SH-SY5Y (cell line): Measurements from ENCODE around the gene TEX30.

Experiments used
- GATA2 ChIP-seq: IDR thresholded peaks from 2 replicates; pipeline ENCODE4 v1.6.1; 2011; ENCODE audit warnings: mild to moderate bottlenecking, low read depth, low read length
- GATA3 ChIP-seq: IDR thresholded peaks from 2 replicates; pipeline ENCODE4 v1.6.1; 2011; ENCODE audit warnings: low read depth, mild to moderate bottlenecking, low read length, moderate library complexity

The TEX30 gene

GRCh38 chr13:102770435-102770834 lies 3.2 kb downstream of the TEX30 start:
- TF ChIP-seq GATA2 (no peak), GATA3 (no peak)

GRCh38 chr13:102769679-102770078 lies 3.9 kb downstream of the TEX30 start:
- TF ChIP-seq GATA3 (no peak), GATA2 (no peak)

DNA sequence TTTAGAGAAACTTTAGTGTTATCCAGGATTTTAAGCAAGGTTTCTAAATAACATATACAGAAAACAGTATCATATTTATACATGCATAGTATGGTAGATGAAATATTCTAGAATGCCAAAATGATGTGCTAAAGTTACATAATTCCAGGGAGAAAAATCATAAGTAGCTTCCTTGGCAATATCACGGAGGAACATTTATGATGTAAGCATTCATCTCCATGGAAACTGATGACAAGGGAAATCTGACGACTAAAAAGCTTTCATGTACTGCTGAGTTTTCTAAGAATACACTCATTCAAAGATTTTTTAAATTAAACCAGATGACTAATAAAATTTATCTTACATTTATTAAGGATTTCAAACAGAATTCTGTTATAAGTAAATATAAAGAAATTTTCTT lies 4.7 kb downstream of the TEX30 start:
- TF ChIP-seq GATA2 (no peak), GATA3 (no peak)

DNA sequence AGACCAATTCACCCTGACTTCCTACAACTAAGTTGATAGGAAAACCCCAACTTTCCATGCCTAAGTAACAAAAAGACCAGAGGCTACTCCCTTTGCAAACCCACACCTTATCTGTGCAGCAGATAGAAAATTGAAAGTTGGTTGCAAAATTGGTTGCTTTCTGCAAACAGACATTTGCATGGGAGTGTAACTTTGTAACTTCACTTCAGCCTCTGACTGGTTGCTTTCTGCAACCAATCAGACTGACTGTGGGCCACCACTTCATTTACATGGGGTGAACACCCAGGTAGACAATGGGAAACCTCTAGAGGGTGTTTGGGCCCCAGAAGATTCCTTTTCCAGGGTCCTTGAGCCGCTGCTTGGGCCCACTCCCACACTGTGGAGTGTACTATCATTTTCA lies 9.8 kb downstream of the TEX30 start:
- TF ChIP-seq GATA2 (no peak), GATA3 (no peak)

GRCh38 chr13:102761071-102761470 lies 12.5 kb downstream of the TEX30 start:
- TF ChIP-seq GATA3: no peak

GRCh38 chr13:102758842-102759241 lies 14.7 kb downstream of the TEX30 start:
- no peak for TF ChIP-seq GATA2
- TF ChIP-seq GATA3: no peak

- TF ChIP-seq GATA2 (no peak), GATA3 (no peak)
Observed at GRCh38 chr13:102757006-102757405, 16.6 kb downstream of the TEX30 start.

- TF ChIP-seq GATA3: no peak
- no peak for TF ChIP-seq GATA2
Observed at GRCh38 chr13:102751886-102752285, 21.7 kb downstream of the TEX30 start.

DNA sequence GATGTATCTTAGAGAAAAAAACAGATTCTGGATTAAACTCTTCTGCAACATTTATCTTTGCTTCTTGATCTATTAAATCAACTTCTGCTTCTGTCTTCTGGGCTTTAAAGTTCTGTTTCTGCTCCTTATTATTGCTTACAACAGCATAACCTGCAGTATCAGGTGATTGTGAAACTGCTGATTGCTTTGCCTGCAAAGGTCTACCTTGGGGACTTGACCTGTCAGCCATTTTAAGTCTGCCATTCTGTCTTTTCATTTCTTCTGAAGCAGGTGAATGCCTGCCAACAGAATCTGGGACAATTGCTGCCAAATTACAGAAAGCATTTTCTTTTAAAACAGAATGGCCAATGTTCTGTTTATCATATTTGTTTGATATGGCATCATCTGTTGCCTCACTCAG lies 31.1 kb downstream of the TEX30 start:
- TF ChIP-seq GATA3: no peak
- no peak for TF ChIP-seq GATA2

DNA sequence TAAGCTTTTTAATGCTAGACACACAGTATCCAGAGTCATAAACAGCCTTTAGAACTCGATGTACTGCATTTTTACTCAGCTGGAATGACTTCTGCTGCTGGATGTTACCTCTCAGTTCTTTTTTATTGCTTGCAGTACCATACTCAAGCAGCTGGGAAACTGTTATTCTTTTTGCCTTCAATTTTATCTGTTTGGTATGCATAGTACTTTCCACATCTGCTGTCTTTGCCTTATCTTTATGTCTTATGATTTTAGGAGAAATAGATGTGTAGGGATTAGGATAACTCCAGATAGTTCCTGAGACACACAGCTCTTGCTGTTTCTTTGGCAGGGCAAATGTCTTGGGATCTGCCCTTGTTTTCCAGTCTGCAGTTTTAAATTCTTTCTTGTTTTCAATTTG lies 31.5 kb downstream of the TEX30 start:
- no peak for TF ChIP-seq GATA2
- TF ChIP-seq GATA3: no peak

GRCh38 chr13:102729560-102730270 lies 43.9 kb downstream of the TEX30 start:
- TF ChIP-seq GATA3: no peak
- TF ChIP-seq GATA2: no peak

DNA sequence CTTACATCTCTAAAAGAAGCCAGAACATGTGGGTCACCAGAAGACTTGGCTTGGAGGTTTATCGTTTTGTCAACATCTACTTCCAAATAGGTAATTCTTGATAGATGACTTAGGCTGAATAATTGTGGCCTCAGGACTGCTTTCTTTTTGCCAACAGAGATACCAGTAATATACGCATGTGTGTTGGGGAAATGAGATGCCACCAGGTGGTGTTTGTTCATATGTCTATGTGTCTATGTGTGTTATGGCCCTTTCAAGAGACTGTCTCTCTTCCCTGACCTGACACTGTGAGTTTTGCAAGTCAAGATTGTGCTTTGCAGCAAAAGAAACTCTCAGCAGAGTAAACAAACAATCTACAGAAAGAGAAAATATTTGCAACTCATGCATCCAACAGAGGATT lies 47.2 kb downstream of the TEX30 start:
- no peak for TF ChIP-seq GATA2
- no peak for TF ChIP-seq GATA3

- TF ChIP-seq GATA3: no peak
- TF ChIP-seq GATA2: no peak
Observed at GRCh38 chr13:102724923-102725322, 48.7 kb downstream of the TEX30 start.

- TF ChIP-seq GATA3 (no peak), GATA2 (no peak)
Observed at GRCh38 chr13:102721800-102722231, 51.8 kb downstream of the TEX30 start.

DNA sequence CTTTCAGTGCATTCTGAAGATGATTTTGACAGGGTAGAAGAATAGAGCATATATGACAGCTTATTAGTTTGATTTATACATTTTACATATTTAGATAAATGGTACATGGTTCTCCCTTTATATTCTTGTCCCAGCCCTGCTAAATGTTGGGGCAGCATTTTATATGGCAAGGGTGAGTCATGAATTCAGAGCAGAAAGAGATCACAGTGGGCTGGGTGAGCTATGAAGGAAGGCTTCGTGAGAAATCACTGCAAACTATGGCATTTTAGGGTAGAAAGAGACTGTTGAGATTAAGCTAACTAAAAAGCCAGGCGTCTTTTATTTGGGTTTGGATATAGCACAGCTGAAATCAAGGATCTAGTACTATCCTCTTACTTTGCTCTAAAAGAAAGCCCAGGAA lies 54.8 kb downstream of the TEX30 start:
- no peak for TF ChIP-seq GATA3
- no peak for TF ChIP-seq GATA2
